Breast epithelium (tissue), 3 donors: ENCODE measurements around the gene HIVEP3.

Experiments
- POLR2A ChIP-seq: fragments of 450-650 bp; IDR thresholded peaks from one replicate; pipeline ENCODE4 v1.6.1; 2016; ENCODE audit warnings: antibody characterized with exemption, mild to moderate bottlenecking, moderate library complexity
- TF ChIP-seq, protein P1 (sequence below), 3 donors: fragments of 450-650 bp; IDR thresholded peaks; one replicate each; pipeline ENCODE4 v1.5.1; 2016 to 2017; ENCODE audit warnings: antibody characterized with exemption in 3 of 3, mild to moderate bottlenecking in 3 of 3, moderate library complexity in 3 of 3

- TF ChIP-seq, protein P1, sequence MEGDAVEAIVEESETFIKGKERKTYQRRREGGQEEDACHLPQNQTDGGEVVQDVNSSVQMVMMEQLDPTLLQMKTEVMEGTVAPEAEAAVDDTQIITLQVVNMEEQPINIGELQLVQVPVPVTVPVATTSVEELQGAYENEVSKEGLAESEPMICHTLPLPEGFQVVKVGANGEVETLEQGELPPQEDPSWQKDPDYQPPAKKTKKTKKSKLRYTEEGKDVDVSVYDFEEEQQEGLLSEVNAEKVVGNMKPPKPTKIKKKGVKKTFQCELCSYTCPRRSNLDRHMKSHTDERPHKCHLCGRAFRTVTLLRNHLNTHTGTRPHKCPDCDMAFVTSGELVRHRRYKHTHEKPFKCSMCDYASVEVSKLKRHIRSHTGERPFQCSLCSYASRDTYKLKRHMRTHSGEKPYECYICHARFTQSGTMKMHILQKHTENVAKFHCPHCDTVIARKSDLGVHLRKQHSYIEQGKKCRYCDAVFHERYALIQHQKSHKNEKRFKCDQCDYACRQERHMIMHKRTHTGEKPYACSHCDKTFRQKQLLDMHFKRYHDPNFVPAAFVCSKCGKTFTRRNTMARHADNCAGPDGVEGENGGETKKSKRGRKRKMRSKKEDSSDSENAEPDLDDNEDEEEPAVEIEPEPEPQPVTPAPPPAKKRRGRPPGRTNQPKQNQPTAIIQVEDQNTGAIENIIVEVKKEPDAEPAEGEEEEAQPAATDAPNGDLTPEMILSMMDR (IDR thresholded peaks at IDR 0.05): no peak
- TF ChIP-seq POLR2A: no peak
Measured at GRCh38 chr1:41589395-41589794, 329.3 kb downstream of the HIVEP3 start.
